Upper lobe of left lung (tissue), 4 donors: ENCODE measurements around the gene RNF150.

Source experiments
- EP300 ChIP-seq, 4 donors: sonication (generic); formaldehyde crosslinking; IDR thresholded peaks; one replicate each; pipeline ENCODE4 v1.5.1; 2017; ENCODE audit warnings: antibody characterized with exemption in 4 of 4, control low read depth in 2 of 4
- POLR2A ChIP-seq, 4 donors: fragments of 450-650 bp; IDR thresholded peaks; one replicate each; pipeline ENCODE4 v1.5.1; 2016 to 2017; ENCODE audit warnings: antibody characterized with exemption in 4 of 4, mild to moderate bottlenecking in 2 of 4
- POLR2AphosphoS5 ChIP-seq, 2 donors: sonication (generic); formaldehyde crosslinking; IDR thresholded peaks; one replicate each; pipeline ENCODE4 v1.5.1; 2017; ENCODE audit warnings: antibody characterized with exemption in 2 of 2
- TF ChIP-seq, protein P1 (sequence below), 6 experiments: fragments of 450-650 bp in 4 of 6; fragments of 200-600 bp in 2 of 6; sonication (generic) in 2 of 6; IDR thresholded peaks; one replicate each; pipeline ENCODE4 v1.5.1; 2016 to 2019; ENCODE audit warnings: antibody characterized with exemption in 6 of 6

DNA sequence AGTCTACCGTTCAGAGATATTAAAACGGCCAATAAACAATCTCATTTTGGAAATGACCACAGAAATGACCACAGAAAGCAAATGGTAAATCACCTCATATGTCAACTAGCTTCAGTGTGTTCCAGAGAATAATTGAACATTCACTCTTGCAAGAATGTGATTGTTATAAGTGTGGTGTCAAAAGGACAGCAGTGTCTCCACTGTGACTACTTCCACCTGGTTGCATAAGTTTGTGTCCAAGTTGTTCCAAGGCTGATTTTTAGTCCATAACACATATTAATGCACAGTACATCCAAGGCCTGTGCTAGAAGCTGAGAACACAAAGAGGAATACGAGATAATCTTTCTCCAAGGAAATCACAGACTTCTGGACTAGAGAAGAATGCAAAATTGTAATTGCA is 37.4 kb upstream of the RNF150 start:
- TF ChIP-seq, protein P1, sequence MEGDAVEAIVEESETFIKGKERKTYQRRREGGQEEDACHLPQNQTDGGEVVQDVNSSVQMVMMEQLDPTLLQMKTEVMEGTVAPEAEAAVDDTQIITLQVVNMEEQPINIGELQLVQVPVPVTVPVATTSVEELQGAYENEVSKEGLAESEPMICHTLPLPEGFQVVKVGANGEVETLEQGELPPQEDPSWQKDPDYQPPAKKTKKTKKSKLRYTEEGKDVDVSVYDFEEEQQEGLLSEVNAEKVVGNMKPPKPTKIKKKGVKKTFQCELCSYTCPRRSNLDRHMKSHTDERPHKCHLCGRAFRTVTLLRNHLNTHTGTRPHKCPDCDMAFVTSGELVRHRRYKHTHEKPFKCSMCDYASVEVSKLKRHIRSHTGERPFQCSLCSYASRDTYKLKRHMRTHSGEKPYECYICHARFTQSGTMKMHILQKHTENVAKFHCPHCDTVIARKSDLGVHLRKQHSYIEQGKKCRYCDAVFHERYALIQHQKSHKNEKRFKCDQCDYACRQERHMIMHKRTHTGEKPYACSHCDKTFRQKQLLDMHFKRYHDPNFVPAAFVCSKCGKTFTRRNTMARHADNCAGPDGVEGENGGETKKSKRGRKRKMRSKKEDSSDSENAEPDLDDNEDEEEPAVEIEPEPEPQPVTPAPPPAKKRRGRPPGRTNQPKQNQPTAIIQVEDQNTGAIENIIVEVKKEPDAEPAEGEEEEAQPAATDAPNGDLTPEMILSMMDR (IDR thresholded peaks at IDR 0.05): no peak
- TF ChIP-seq POLR2A (IDR thresholded peaks at IDR 0.05): no peak
- no peak for TF ChIP-seq EP300 (IDR thresholded peaks at IDR 0.05)
- TF ChIP-seq POLR2AphosphoS5 (IDR thresholded peaks at IDR 0.05): no peak
